BE2C (cell line): ENCODE results near the gene KRTAP9-4.
"Not testable (repeated sequence)": the region's sequence is repeated elsewhere in the genome, so short reads cannot be mapped to it uniquely, and the experiment has no call there.

Source experiments
- DNase-seq: peaks from one replicate; pipeline ENCODE4 v3.0.0-alpha.2; 2020
- H3K27me3 ChIP-seq: fragments of 250-450 bp; sonication (Bioruptor Pico); 2 replicates; pipeline ENCODE4 v1.5.1; 2020; ENCODE audit warnings: mild to moderate bottlenecking
- H3K36me3 ChIP-seq: fragments of 250-450 bp; sonication (Bioruptor Pico); 2 replicates; pipeline ENCODE4 v1.5.1; 2020; ENCODE audit warnings: mild to moderate bottlenecking
- H3K4me1 ChIP-seq: fragments of 250-450 bp; sonication (Bioruptor Pico); 2 replicates; pipeline ENCODE4 v1.5.1; 2020
- H3K4me3 ChIP-seq: 2 replicates; pipeline ENCODE4 v1.5.1; 2011; ENCODE audit warnings: low read depth, low read length
- H3K9me3 ChIP-seq: fragments of 250-450 bp; sonication (Bioruptor Pico); 2 replicates; pipeline ENCODE4 v1.5.1; 2020
- CTCF ChIP-seq: IDR thresholded peaks from 2 replicates; pipeline ENCODE4 v1.5.1; 2012; ENCODE audit warnings: mild to moderate bottlenecking, low read depth, low read length

The KRTAP9-4 gene

GRCh38 chr17:41271858-41272257 lies 22.4 kb downstream of the KRTAP9-4 start:
- no peak overlapping the region for H3K4me3 ChIP-seq
- no peak for DNase-seq
- no peaks in the 10 kb centered on the region for H3K4me1 ChIP-seq
- H3K9me3 ChIP-seq: no peaks in the 10 kb centered on the region
- peaks cover 7% of the 10 kb centered on the region for H3K27me3 ChIP-seq
- H3K36me3 ChIP-seq: no peaks in the 10 kb centered on the region
- TF ChIP-seq CTCF: no peak

GRCh38 chr17:41275648-41276190 lies 26.2 kb downstream of the KRTAP9-4 start, which contains the start of gene KRTAP9-7:
Gene KRTAP9-7 (plus strand): TSS chr17:41275698. CDS start chr17:41275698, 0 bp downstream.
- not testable (repeated sequence) for H3K9me3 ChIP-seq, H3K4me1 ChIP-seq, H3K4me3 ChIP-seq, H3K36me3 ChIP-seq, DNase-seq, H3K27me3 ChIP-seq

GRCh38 chr17:41278176-41278955 lies 28.9 kb downstream of the KRTAP9-4 start:
- no peak overlapping the region for H3K4me3 ChIP-seq
- no peaks in the 10 kb centered on the region for H3K9me3 ChIP-seq
- DNase-seq: no peak
- TF ChIP-seq CTCF: no peak
- no peaks in the 10 kb centered on the region for H3K4me1 ChIP-seq
- H3K36me3 ChIP-seq: no peaks in the 10 kb centered on the region
- H3K27me3 ChIP-seq: peaks cover 21% of the 10 kb centered on the region

- peaks cover 56% of the 10 kb centered on the region for H3K27me3 ChIP-seq
- DNase-seq: no peak
- TF ChIP-seq CTCF: no peak
- H3K4me3 ChIP-seq: no peak overlapping the region
- H3K36me3 ChIP-seq: no peaks in the 10 kb centered on the region
- H3K4me1 ChIP-seq: no peaks in the 10 kb centered on the region
- no peaks in the 10 kb centered on the region for H3K9me3 ChIP-seq
Measured at GRCh38 chr17:41284043-41284442, 34.6 kb downstream of the KRTAP9-4 start.

GRCh38 chr17:41284546-41284945 lies 35.1 kb downstream of the KRTAP9-4 start:
- TF ChIP-seq CTCF: no peak
- Histone ChIP-seq H3K4me3 (no peak overlapping the region), H3K27me3 (peaks cover 61% of the 10 kb centered on the region), H3K9me3 (no peaks in the 10 kb centered on the region), H3K4me1 (no peaks in the 10 kb centered on the region), H3K36me3 (no peaks in the 10 kb centered on the region)
- no peak for DNase-seq

GRCh38 chr17:41287050-41287449 lies 37.6 kb downstream of the KRTAP9-4 start:
- DNase-seq: no peak
- Histone ChIP-seq H3K36me3 (no peaks in the 10 kb centered on the region), H3K27me3 (peaks cover 83% of the 10 kb centered on the region), H3K4me3 (no peak overlapping the region), H3K4me1 (no peaks in the 10 kb centered on the region), H3K9me3 (no peaks in the 10 kb centered on the region)
- TF ChIP-seq CTCF: no peak
